HG02759 (cell line): ENCODE results near the gene C16orf74.
A peak's percentile ranks its signal among the peaks of the same experiment; 100 is the strongest.

Experiments used
- ATAC-seq: cut with Tn5 transposase; IDR thresholded peaks from one replicate; pipeline ENCODE4 v1.9.1; 2021; ENCODE audit warnings: mild to moderate bottlenecking, moderate library complexity; ENCODE audit not compliant: unreplicated experiment

Gene C16orf74

GRCh38 chr16:85750827-85751697, at the start of gene C16orf74:
C16orf74 (minus strand) TSS chr16:85751096; CDS start chr16:85735217, 15,879 bp downstream.
- ATAC-seq: peak; percentile 63

- ATAC-seq: no peak
Measured at GRCh38 chr16:85800321-85800669, 49.4 kb upstream of the C16orf74 start.

GRCh38 chr16:85799497-85800320, 48.8 kb upstream of the C16orf74 start, which contains the start of the genes COX4I1 and EMC8:
COX4I1 (plus strand) TSS chr16:85799695; CDS start chr16:85801206, 1,511 bp downstream.
EMC8 (minus strand) TSS chr16:85799544; CDS start chr16:85799295, 249 bp downstream.
- ATAC-seq: peak; percentile 84

- peak; percentile 28 for ATAC-seq
Measured at GRCh38 chr16:85798901-85799496, 48.1 kb upstream of the C16orf74 start.

GRCh38 chr16:85798283-85798776, 47.4 kb upstream of the C16orf74 start:
- ATAC-seq: no peak

GRCh38 chr16:85796599-85796998, 45.7 kb upstream of the C16orf74 start:
- ATAC-seq: no peak

GRCh38 chr16:85796152-85796551, 45.3 kb upstream of the C16orf74 start:
- ATAC-seq: no peak

GRCh38 chr16:85794696-85795095, 43.8 kb upstream of the C16orf74 start:
- ATAC-seq: no peak

- no peak for ATAC-seq
Measured at GRCh38 chr16:85793662-85794298, 42.9 kb upstream of the C16orf74 start.

GRCh38 chr16:85789773-85790172, 38.9 kb upstream of the C16orf74 start:
- ATAC-seq: no peak

GRCh38 chr16:85788819-85789218, 37.9 kb upstream of the C16orf74 start:
- ATAC-seq: no peak

- no peak for ATAC-seq
Measured at GRCh38 chr16:85785927-85786326, 35.0 kb upstream of the C16orf74 start.

GRCh38 chr16:85784813-85785212, 33.9 kb upstream of the C16orf74 start:
- ATAC-seq: no peak

- ATAC-seq: no peak
Measured at GRCh38 chr16:85783441-85783840, 32.5 kb upstream of the C16orf74 start.

GRCh38 chr16:85782451-85782850, 31.6 kb upstream of the C16orf74 start:
- ATAC-seq: no peak

GRCh38 chr16:85781695-85782370, 30.9 kb upstream of the C16orf74 start:
- no peak for ATAC-seq

- no peak for ATAC-seq
Measured at GRCh38 chr16:85781156-85781555, 30.3 kb upstream of the C16orf74 start.

- ATAC-seq: no peak
Measured at GRCh38 chr16:85780281-85780680, 29.4 kb upstream of the C16orf74 start.

GRCh38 chr16:85778873-85779272, 28.0 kb upstream of the C16orf74 start:
- ATAC-seq: no peak
